ENCODE measurements around the gene CPD.

- TF ChIP-seq POLR2A (IDR thresholded peaks at IDR 0.05; ENCODE audit: low read depth, low read length) = no peak
- no peak for TF ChIP-seq POLR2AphosphoS5 (IDR thresholded peaks at IDR 0.05; ENCODE audit: low read depth, low read length)
- no peak for TF ChIP-seq TAF1 (IDR thresholded peaks at IDR 0.05; ENCODE audit: borderline replicate concordance, low read depth, low read length)
Measured at GRCh38 chr17:30340801-30341356, 37.8 kb upstream of the CPD start.
